Neuronal stem cell (in vitro differentiated cells): ENCODE results near the gene GAREM2.

Experiments
- DNase-seq: peaks from one replicate; pipeline ENCODE4 v3.0.0-alpha.2; 2013; ENCODE audit warnings: low spot score
- H2AFZ ChIP-seq: one replicate; pipeline ENCODE4 v1.6.1; 2013; ENCODE audit warnings: mild to moderate bottlenecking, low read length, inconsistent platforms
- H2AK5ac ChIP-seq: 2 replicates; pipeline ENCODE4 v1.6.1; 2013; ENCODE audit warnings: low read depth, mild to moderate bottlenecking, inconsistent platforms, low read length, moderate library complexity, mixed read lengths
- H2BK120ac ChIP-seq: 2 replicates; pipeline ENCODE4 v1.6.1; 2013; ENCODE audit warnings: low read depth, mild to moderate bottlenecking, inconsistent platforms, low read length, moderate library complexity, mixed read lengths
- H2BK12ac ChIP-seq: one replicate; pipeline ENCODE4 v1.6.1; 2013; ENCODE audit warnings: low read length, inconsistent platforms
- H2BK15ac ChIP-seq: 2 replicates; pipeline ENCODE4 v1.6.1; 2013; ENCODE audit warnings: mild to moderate bottlenecking, low read length, inconsistent platforms, mixed read lengths
- H2BK5ac ChIP-seq: one replicate; pipeline ENCODE4 v1.6.1; 2013; ENCODE audit warnings: inconsistent platforms, mild to moderate bottlenecking, low read length, moderate library complexity
- H3K14ac ChIP-seq: one replicate; pipeline ENCODE4 v1.6.1; 2013; ENCODE audit warnings: low read length, inconsistent platforms
- H3K18ac ChIP-seq: 2 replicates; pipeline ENCODE4 v1.6.1; 2013; ENCODE audit warnings: low read length, inconsistent platforms
- H3K23ac ChIP-seq: 2 replicates; pipeline ENCODE4 v1.6.1; 2013; ENCODE audit warnings: low read depth, mild to moderate bottlenecking, mixed read lengths, low read length, inconsistent platforms; ENCODE audit not compliant: poor library complexity
- H3K27ac ChIP-seq: replicated peaks from 3 replicates; pipeline ENCODE4 v1.5.1; 2013; ENCODE audit warnings: low read length, inconsistent platforms
- H3K27me3 ChIP-seq, 3 experiments: 2 replicates each; pipeline ENCODE4 v1.6.1; 2013; ENCODE audit warnings: low read length in 3 of 3, mild to moderate bottlenecking in 2 of 3, inconsistent platforms in 1 of 3, low read depth in 1 of 3, mixed read lengths in 1 of 3, moderate library complexity in 1 of 3; ENCODE audit not compliant: control insufficient read depth in 3 of 3, insufficient read depth in 3 of 3
- H3K36me3 ChIP-seq, 2 donors: replicated peaks in 1 of 2; 2 replicates each; pipeline ENCODE4 v1.6.1; 2013; ENCODE audit warnings: low read length in 2 of 2; ENCODE audit not compliant: control insufficient read depth in 2 of 2, insufficient read depth in 2 of 2
- H3K4ac ChIP-seq: 2 replicates; pipeline ENCODE4 v1.6.1; 2013; ENCODE audit warnings: inconsistent platforms, mild to moderate bottlenecking, low read length, moderate library complexity
- H3K4me1 ChIP-seq, 2 donors: 1 replicate in 1 of 2; 2 replicates in 1 of 2; pipeline ENCODE4 v1.6.1; 2013; ENCODE audit warnings: low read length in 2 of 2, low read depth in 1 of 2; ENCODE audit not compliant: control insufficient read depth in 2 of 2, insufficient read depth in 1 of 2
- H3K4me2 ChIP-seq: one replicate; pipeline ENCODE4 v1.6.1; 2013; ENCODE audit warnings: mild to moderate bottlenecking, low read length, inconsistent platforms; ENCODE audit not compliant: insufficient read depth, poor library complexity, severe bottlenecking
- H3K4me3 ChIP-seq, 2 donors: 2 replicates each; pipeline ENCODE4 v1.5.1; 2013; ENCODE audit warnings: low read length in 2 of 2, mild to moderate bottlenecking in 2 of 2, inconsistent platforms in 1 of 2, moderate library complexity in 1 of 2
- H3K79me1 ChIP-seq: one replicate; pipeline ENCODE4 v1.6.1; 2013; ENCODE audit warnings: low read depth, mild to moderate bottlenecking, inconsistent platforms, low read length, moderate library complexity
- H3K9ac ChIP-seq: one replicate; pipeline ENCODE4 v1.6.1; 2013; ENCODE audit warnings: mild to moderate bottlenecking, low read depth, low read length, inconsistent platforms; ENCODE audit not compliant: poor library complexity
- H3K9me3 ChIP-seq, 2 donors: replicated peaks in 1 of 2; 2 replicates each; pipeline versions ENCODE3 to v1.6.1; 2013; ENCODE audit warnings: low read length in 2 of 2, mild to moderate bottlenecking in 2 of 2, inconsistent platforms in 1 of 2, low read depth in 1 of 2, mixed read lengths in 1 of 2, moderate library complexity in 1 of 2; ENCODE audit not compliant: control insufficient read depth in 2 of 2, insufficient read depth in 1 of 2
- H4K8ac ChIP-seq: one replicate; pipeline ENCODE4 v1.6.1; 2013; ENCODE audit warnings: low read depth, mild to moderate bottlenecking, inconsistent platforms, low read length, moderate library complexity
- H4K91ac ChIP-seq: one replicate; pipeline ENCODE4 v1.6.1; 2013; ENCODE audit warnings: low read length, low read depth, mild to moderate bottlenecking, inconsistent platforms; ENCODE audit not compliant: poor library complexity
- WGBS, 2 donors: extraction: QIAGEN DNeasy Blood & Tissue Kit; methylation state at CpG; one replicate each; pipeline ENCODE4 v1.1.7; 2013; ENCODE audit warnings: missing lambda C conversion rate in 2 of 2, mixed read lengths in 1 of 2; ENCODE audit not compliant: insufficient read length in 2 of 2, insufficient replicate concordance in 1 of 2; ENCODE audit errors: extremely low coverage in 2 of 2; 5-methylcytosine and 5-hydroxymethylcytosine counted together

The GAREM2 gene

DNA sequence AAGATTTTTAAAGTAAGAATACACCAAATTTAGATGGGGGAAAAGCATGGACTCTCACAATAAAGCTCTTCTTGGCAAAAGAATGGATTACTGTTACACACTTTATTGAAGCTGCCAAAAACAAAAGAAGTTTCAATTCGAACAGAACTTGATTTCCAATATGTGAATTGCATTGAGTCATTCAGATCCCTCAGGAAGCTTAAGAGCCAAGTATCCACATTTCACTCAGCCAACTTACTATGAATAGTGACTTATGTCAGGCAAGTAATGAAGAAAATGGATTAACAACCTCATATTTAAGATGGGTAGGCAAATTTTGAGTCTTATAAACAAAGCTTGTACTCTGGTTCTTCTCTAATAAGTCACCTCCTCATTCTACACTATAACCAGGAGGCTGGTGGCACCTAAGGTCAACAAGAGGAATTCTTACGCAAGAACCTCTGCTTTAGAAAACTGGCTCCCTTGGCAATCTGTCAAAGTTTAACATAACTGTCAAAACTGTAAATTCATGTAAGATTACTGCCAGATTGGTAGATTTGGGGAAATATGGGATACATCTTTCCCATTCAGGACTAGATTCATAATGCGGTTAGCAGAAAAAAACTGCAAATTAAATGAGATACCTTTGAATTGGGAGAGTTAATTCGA, 65.5 kb downstream of the GAREM2 start:
- no peak overlapping the region for H2BK15ac ChIP-seq
- no peak overlapping the region for H2BK120ac ChIP-seq
- no peak overlapping the region for H4K91ac ChIP-seq
- H3K9me3 ChIP-seq, result no peaks in the 10 kb centered on the region
- no peak overlapping the region for H3K23ac ChIP-seq
- H3K4me1 ChIP-seq, result peaks cover 0 to 2% of the 10 kb centered on the region in 2 donors
- no peak overlapping the region for H3K4ac ChIP-seq
- no peaks in the 10 kb centered on the region for H3K27me3 ChIP-seq
- no peak overlapping the region for H3K9ac ChIP-seq
- peaks cover 8 to 55% of the 10 kb centered on the region in 2 donors for H3K36me3 ChIP-seq
- H3K79me1 ChIP-seq, result peaks cover 3% of the 10 kb centered on the region
- H2AFZ ChIP-seq, result no peak overlapping the region
- H3K4me2 ChIP-seq, result no peak overlapping the region
- H3K14ac ChIP-seq, result no peak overlapping the region
- no peak overlapping the region for H3K4me3 ChIP-seq
- no peak overlapping the region for H2BK12ac ChIP-seq
- no peak for DNase-seq
- H2AK5ac ChIP-seq, result no peak overlapping the region
- no peak overlapping the region for H3K18ac ChIP-seq
- no peak overlapping the region for H3K27ac ChIP-seq
- WGBS, 2 donors, result no CpG with 5 or more reads among the region's 4 CpGs
- H4K8ac ChIP-seq, result no peak overlapping the region
- no peak overlapping the region for H2BK5ac ChIP-seq
